ENCODE data around the gene SOWAHA.
"Not testable (repeated sequence)": the region's sequence is repeated elsewhere in the genome, so short reads cannot be mapped to it uniquely, and the experiment has no call there.

SOWAHA gene

DNA sequence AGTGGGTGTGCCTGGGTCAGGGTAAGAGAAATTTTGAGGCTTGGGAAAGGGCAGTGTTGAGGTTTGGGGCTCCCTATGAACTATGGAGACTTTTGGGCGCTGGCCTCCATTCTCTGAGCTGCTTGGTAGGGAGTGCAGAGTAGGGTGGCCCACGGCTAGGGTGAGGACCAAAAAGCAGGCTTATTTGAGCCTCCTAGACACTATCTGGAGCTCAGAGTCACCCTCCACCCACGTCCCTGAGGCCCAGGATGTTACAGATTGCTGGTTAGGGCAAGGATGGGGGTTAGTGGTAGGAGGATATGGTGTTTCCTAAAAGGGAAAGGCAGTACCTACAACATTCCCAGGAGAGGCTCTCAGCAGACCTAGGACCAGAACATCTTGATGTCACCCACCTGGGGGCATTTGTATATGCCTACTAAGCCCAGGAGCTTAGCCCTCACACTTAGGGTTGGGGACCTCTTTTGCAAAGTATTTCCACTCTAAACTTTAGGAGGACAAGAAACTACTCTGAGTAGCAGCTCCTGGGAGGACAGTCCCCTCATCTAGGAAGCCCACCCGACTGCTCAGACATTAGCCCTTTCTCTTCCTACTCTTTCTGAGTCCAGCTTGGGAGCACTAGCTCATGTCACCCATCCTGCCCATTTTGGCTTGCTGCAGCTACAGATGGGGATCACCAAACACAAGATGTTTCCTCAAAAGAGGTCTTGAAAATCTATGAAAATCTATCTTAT is 15.0 kb downstream of the SOWAHA start:
- DNase-seq: no peak

- DNase-seq: no peak
Observed at GRCh38 chr5:132828846-132829494, 15.9 kb downstream of the SOWAHA start.

DNA sequence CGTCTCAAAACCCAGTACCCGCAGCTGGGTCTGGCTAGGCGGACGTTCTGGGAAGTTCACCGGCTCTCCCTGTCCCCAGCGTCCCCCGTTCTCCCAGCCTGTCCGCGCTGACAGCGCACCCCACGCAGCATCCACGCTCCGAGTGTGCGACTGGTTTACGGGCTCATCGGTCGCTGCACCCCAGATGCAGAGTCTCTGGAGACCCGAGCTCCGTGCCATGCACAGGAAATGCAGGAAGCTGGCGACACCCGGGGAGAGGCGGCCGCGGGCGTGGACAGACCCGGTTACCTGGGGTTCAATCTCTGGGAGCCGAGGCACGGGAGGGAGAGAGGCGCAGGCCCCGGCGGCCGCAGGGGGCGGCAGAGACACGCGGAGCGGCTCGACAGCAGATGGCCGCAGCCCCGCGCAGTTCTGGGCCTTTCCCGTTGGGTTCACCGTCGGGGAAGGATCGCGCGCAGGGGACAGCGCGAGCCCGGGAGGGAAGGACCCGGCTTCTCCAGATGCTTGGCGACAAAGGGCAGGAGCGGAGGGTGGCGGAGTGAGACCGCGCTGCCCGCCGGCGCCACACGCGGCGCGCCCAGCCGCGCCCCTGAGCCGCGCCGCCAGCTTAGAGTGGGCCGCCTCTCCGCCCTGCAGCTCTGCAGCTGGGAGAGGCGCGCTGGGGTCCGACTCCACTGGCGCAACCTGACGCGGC is 16.8 kb downstream of the SOWAHA start:
- DNase-seq: peak; percentile 80

DNA sequence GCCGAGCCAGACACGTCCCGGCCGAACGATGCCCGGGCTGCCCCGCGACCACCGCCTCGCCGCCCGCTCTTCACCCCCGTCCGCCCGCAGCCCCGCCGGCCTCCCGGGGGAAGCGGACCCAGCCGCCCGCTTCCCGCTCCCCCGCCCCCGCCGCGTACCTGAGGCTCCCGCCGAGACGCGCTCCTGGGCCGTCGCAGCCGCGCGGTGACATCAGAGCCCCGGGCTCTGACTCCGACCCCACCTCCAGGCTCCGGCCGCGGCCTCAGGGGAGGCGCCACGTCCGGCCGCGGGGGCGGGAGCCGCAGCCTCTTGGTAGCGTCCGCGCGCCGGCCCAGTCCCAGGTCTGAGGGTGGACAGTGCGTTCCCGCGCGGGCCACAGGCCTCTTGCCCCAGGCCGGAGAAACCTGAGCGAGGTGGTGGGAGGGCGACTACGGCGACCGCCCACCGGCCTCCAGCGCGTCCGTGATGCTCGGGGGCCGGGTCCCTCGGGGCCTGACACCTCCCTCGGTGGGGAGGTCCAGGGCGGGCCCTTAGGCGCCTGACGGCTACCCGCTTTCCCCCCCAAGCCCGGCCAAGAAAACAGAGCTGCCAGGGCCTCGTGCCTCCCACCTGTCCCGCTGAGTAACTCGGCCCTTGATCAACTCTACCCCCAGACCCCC is 17.5 kb downstream of the SOWAHA start, which contains the start of gene SHROOM1:
Gene SHROOM1 (minus strand): TSS at position 212 of the 659 bp plus-strand sequence. CDS start 4,507 bp downstream, outside the sequence.
- DNase-seq: peak; percentile 40

GRCh38 chr5:132831095-132831860 is 18.2 kb downstream of the SOWAHA start:
- DNase-seq: no peak

DNA sequence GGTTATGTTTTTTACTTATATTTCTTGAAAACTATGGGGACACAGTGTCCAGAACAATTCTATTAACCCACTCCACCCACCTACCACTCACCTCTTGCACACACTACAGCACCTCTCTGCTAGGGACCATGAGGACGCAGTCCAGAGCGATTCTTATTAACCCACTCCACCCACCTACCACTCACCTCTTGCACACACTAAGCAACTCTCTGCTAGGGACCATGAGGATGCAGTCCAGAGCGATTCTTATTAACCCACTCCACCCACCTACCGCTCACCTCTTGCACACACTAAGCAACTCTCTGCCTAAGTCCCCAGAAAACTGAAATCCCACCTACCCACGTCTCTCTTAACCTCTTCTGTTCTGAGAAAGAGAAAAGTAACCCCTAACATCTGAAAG is 19.5 kb downstream of the SOWAHA start:
- DNase-seq: no peak

DNA sequence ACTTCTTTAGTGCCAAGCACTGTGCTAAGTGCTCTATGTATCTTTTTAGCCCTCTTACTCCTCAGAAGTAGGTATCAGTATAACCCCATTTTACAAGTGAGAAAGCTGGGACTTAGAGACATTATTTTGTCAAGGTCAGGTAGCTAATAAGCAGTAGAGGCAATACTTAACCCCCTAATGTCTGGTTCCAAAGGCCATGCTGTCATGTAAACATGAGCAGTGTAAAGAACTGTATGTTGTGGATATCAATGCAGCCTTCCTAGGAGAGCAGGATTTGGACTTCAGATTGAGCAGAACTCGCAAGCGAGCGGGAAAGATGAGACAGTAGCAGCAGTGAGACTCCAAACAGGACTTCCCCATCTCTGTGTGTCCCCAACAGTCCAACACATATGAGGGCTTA is 21.0 kb downstream of the SOWAHA start:
- DNase-seq: no peak

DNA sequence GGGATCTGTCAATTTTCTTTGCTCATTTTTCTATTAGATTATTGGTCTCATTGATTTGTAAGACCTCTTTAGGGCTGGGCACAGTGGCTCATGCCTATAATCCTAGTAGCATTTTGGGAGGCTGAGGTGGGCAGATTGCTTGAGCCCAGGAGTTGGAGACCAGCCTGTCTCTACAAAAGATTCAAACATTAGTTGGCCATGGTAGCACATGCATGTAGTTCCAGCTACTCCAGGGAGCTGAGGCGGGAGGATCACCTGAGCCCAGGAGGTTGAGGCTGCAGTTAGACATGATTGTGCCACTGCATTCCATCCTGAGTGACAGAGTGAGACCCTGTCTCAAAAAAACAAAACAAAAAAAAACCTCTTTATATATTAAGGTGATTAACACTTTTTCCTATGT is 23.8 kb downstream of the SOWAHA start:
- DNase-seq: no peak

DNA sequence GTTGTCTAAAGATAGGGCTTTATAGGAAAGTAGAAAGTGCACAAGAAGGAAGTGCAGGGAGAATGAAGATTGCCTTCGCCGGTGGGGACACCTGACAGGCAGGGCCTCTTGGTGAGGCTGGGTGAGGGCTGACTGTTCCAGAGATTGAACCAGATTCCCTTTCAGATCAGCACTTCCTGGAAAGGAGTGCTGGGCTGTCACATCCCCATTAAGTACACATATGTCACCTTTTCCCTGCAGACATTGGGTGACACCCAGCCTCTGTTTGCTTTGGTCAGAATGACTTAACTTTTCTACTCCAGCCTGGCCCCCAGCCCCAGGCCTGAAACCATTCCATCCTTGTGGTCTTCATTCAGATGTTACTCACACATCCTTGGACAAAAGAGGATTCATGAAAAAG is 24.8 kb downstream of the SOWAHA start:
- DNase-seq: no peak

DNA sequence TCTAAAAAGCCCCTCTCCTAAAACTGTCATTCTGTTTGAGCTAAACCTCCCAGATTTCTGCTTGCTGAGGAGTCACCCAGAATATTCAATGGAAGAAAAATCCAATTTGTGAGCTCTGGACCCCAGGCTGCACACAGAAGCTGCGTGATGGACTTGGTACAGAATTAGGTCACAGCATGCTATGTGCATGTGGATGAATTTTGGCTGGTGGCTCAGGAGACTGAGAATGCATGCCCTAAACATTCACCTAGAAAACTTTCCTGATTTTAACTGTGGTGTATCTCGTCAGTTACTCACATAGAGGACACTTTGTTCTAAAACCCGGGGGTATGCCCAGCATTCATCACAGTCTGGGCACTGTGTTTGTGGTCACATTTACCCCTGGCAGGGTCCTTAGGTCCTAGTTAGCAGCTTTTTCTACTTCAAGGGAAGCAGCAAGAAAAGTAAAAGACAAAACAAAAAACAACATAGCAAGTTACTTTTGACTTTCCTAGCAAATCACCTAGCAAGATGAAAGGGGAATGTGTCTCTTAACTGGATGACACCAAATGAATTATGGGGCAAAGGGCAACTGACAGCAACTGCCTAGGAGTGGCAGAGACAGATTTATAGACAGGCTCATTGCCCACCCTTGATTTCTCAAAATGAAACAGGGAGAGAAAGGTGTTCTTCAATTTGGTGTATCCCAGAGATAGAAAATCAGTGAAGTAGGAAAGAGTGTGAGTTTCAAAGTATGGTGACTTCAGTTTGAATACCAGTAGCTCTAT is 25.6 kb downstream of the SOWAHA start:
- DNase-seq: no peak

DNA sequence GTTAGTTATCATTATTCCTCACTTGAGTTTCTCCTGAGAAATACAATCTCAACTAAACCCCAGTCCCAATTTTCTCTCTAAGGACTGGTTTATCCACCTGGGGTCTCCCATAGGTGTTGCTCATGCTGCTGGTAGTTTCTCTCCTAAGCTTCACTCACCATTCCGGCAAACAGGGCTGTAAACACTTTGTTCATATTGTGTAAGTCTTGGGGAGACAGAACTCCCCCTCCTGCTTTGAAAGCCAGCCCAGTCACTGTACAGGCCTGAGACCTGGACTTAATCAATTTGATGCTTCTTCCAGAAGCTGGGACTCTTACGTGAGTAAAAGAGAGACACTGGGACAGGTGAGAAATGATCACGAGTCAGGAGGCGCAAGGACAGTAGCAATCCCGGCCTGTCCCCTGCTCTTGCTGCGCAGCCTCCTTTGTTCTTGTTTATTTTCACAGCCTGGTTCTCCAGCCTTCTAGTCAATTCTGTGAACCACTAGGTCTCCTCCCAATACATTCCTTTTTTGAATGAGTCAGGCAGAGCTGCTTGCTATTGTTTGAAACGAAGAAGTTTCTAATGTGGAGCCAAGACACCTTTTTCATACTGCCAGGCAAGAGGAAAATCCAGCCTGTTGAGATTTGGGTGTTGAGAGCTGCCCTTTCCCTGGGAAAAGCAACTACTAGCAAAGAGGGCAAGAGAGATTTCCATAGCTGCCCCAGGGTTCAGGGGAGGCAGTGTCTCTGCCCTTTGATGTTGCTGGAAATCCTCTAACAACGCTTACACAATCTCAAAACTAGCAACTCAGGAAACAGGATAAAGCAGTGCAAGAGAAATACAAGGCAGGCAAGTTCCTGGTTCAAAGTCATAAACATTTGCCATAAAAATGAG is 26.6 kb downstream of the SOWAHA start:
- no peak for DNase-seq

GRCh38 chr5:132840313-132840712 is 27.2 kb downstream of the SOWAHA start:
- DNase-seq: no peak

- DNase-seq: no peak
Observed at GRCh38 chr5:132840896-132841295, 27.8 kb downstream of the SOWAHA start.

DNA sequence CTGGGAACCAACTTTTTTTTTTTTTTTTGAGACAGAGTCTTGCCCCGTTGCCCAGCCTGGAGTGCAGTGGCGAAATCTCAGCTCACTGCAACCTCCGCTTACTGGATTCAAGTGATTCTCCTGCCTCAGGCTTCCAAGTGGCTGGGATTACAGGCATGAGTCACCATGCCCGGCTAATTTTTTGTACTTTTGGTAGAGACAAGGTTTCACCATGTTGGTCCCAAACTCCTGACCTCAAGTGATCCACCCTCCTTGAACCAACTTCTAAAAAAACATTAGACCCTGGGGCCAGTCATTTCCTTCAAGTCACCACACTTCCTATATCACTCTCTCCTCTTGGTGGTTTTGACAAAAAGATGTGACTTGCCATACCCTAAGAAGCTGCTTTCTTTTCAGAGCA is 28.2 kb downstream of the SOWAHA start:
- DNase-seq: no peak

GRCh38 chr5:132848270-132848669 is 35.2 kb downstream of the SOWAHA start:
- DNase-seq: no peak

DNA sequence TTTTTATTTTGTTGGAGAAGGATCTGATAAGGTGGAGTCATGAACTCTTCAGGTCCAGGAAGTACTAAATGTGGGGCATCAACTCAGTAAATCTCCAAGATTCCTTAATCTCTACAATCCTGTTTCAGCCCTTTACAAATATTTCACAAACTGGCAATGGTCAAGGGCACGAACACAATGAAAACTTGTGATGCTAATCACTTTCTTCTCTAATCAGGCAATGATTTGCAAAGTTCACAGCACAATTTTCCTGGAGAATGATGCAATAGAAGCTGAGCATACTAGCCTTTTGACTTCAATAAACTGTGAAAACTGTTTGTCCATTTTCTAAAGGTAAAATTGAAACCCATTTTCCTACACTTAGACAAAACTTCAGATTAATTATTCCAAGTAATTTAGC is 36.2 kb downstream of the SOWAHA start:
- no peak for DNase-seq

DNA sequence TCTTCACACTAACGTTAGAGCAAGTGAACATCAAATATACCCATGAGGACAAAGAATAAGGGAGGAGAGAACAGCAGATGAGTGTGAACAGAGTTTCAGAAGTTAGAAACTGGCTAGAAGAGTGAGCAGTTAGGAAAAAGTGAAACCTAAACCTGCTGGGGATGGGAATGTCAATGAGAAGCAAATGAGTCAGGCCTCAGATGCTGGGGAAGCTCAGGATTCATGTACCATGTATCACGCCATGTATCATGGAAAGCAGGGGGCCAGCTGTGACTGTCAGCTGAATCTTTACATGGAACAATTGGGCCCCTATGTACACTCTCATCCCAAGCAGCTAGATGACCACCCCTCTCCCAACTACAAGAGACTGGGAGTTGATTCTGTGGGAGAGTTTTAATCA is 37.0 kb downstream of the SOWAHA start:
- DNase-seq: no peak

- DNase-seq: no peak
Observed at GRCh38 chr5:132853323-132853722, 40.2 kb downstream of the SOWAHA start.

- no peak for DNase-seq
Observed at GRCh38 chr5:132853790-132854189, 40.7 kb downstream of the SOWAHA start.

DNA sequence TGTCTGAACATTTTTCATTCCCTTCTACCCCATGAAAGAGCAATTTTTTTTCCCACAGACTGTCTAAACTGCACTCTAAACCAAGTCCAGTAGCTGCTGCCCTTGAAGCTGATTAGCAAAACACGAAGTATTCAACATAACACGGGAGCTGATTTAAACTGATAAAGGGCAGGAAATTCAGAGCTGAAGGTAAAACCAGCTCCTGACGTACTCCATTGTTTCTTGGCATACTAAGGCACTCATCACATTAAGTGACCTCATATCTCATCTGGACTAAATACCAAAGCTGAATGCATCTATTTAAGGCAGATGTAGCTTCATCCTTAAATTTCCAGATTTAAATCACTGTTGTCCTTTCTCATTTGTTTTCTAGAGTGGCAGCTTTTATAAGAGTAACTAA is 41.2 kb downstream of the SOWAHA start:
- DNase-seq: no peak

DNA sequence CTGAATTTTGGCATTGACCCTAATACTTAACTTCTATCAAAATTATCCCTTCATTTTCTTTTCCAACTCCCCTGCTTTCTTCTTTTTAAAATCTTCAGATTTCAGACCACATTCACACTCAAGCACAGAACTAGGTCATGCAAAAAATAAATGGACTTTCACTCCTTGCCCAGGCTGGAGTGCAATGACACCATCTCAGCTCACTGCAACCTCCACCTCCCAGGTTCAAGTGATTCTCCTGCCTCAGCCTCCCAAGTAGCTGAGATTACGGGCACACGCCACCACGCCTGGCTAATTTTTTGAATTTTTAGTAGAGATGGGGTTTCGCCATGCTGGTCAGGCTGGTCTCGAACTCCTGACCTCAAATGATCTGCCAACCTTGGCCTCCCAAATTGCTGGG is 41.9 kb downstream of the SOWAHA start:
- not testable (repeated sequence) for DNase-seq

All from activated CD4-positive, alpha-beta T cell treated with anti-CD3 and anti-CD28 coated beads for 48 hours (primary cell).